WTC11 (cell line): ENCODE results near the gene C1QTNF1. TPM values are rescaled to one million over a fixed set of nuclear protein-coding genes. Genes with fewer than 3 reads are reported as not detected.

Source experiments
- ATAC-seq: fragments of 200-7000 bp; cut with Tn5 transposase; 2 replicates; pipeline ENCODE4 v1.10.0; 2021; ENCODE audit warnings: mild to moderate bottlenecking, moderate library complexity
- CTCF ChIA-PET: fragments of 300-600 bp; sonication (Branson Sonifier 250); formaldehyde crosslinking; loops from one replicate; lab custom pipeline; 2021; ENCODE audit warnings: antibody characterized with exemption; lab: Charles Lee
- POLR2A ChIA-PET: fragments of 350-600 bp; sonication (Branson Sonifier 250); formaldehyde crosslinking; loops from one replicate; lab custom pipeline; 2021; ENCODE audit warnings: antibody characterized with exemption; lab: Charles Lee
- DNase-seq: peaks from one replicate; pipeline ENCODE4 v3.0.0; 2021; ENCODE audit warnings: low spot score
- H3K27ac Mint-ChIP-seq: 2 replicates; pipeline ENCODE4 v1.8.0; 2021; ENCODE audit warnings: mixed read lengths
- H3K27me3 Mint-ChIP-seq: 2 replicates; pipeline ENCODE4 v1.8.0; 2021; ENCODE audit warnings: low read depth, mild to moderate bottlenecking, moderate library complexity, mixed read lengths
- H3K36me3 Mint-ChIP-seq: 2 replicates; pipeline ENCODE4 v1.8.0; 2021; ENCODE audit warnings: mixed read lengths
- H3K4me1 Mint-ChIP-seq: 2 replicates; pipeline ENCODE4 v1.8.0; 2022; ENCODE audit warnings: mixed read lengths
- H3K4me3 Mint-ChIP-seq: 2 replicates; pipeline ENCODE4 v1.8.0; 2021; ENCODE audit warnings: mild to moderate bottlenecking, moderate library complexity, mixed read lengths
- H3K9me3 Mint-ChIP-seq: 2 replicates; pipeline ENCODE4 v1.8.0; 2021; ENCODE audit warnings: mixed read lengths
- CBFB ChIP-seq: sonication (generic); formaldehyde crosslinking; IDR thresholded peaks from 2 replicates; pipeline ENCODE4 v1.8.1; 2022; ENCODE audit warnings: mild to moderate bottlenecking, low read depth, missing genetic modification reagents
- ELF4 ChIP-seq: sonication (generic); formaldehyde crosslinking; IDR thresholded peaks from 2 replicates; pipeline ENCODE4 v1.8.1; 2022; ENCODE audit warnings: low read depth, mild to moderate bottlenecking, moderate library complexity, missing genetic modification reagents
- ESRRA ChIP-seq: sonication (generic); formaldehyde crosslinking; IDR thresholded peaks from 2 replicates; pipeline ENCODE4 v1.8.1; 2022; ENCODE audit warnings: mild to moderate bottlenecking, missing genetic modification reagents, borderline replicate concordance
- FOXJ3 ChIP-seq: sonication (generic); formaldehyde crosslinking; IDR thresholded peaks from 2 replicates; pipeline ENCODE4 v1.9.0; 2021; ENCODE audit warnings: missing genetic modification reagents, mild to moderate bottlenecking, borderline replicate concordance
- FOXP1 ChIP-seq: sonication (generic); formaldehyde crosslinking; IDR thresholded peaks from 2 replicates; pipeline ENCODE4 v1.8.0; 2022; ENCODE audit warnings: missing genetic modification reagents, mild to moderate bottlenecking, moderate library complexity, borderline replicate concordance
- GRHL2 ChIP-seq: fragments of 250-450 bp; sonication (Bioruptor Pico); IDR thresholded peaks from 2 replicates; pipeline ENCODE4 v1.8.0; 2022; ENCODE audit warnings: mild to moderate bottlenecking, moderate library complexity; ENCODE audit not compliant: insufficient replicate concordance, severe bottlenecking
- IRF2 ChIP-seq: sonication (generic); formaldehyde crosslinking; IDR thresholded peaks from 2 replicates; pipeline ENCODE4 v1.8.0; 2022; ENCODE audit warnings: low read depth, missing genetic modification reagents, borderline replicate concordance
- MLX ChIP-seq: sonication (generic); formaldehyde crosslinking; IDR thresholded peaks from 2 replicates; pipeline ENCODE4 v1.8.1; 2023; ENCODE audit warnings: mild to moderate bottlenecking, missing genetic modification reagents, moderate library complexity
- MYBL2 ChIP-seq: sonication (generic); formaldehyde crosslinking; IDR thresholded peaks from 2 replicates; pipeline ENCODE4 v1.8.1; 2023; ENCODE audit warnings: mild to moderate bottlenecking, moderate library complexity, missing genetic modification reagents
- ZBTB21 ChIP-seq: sonication (generic); formaldehyde crosslinking; IDR thresholded peaks from 2 replicates; pipeline ENCODE4 v1.8.1; 2023; ENCODE audit warnings: mild to moderate bottlenecking, missing genetic modification reagents, borderline replicate concordance
- ZNF121 ChIP-seq: sonication (generic); formaldehyde crosslinking; IDR thresholded peaks from 2 replicates; pipeline ENCODE4 v1.8.0; 2023; ENCODE audit warnings: missing genetic modification reagents
- ZNF396 ChIP-seq: fragments of 250-450 bp; sonication (Bioruptor Pico); IDR thresholded peaks from 2 replicates; pipeline ENCODE4 v1.8.0; 2021; ENCODE audit warnings: mild to moderate bottlenecking, moderate library complexity, borderline replicate concordance
- total RNA-seq: library from RNA; stranded (reverse); gene quantifications from 3 replicates; pipeline ENCODE4 v1.2.3, GENCODE V29; 2021
- TF ChIP-seq, protein P1 (sequence below): fragments of 250-450 bp; sonication (Bioruptor Pico); IDR thresholded peaks from 2 replicates; pipeline ENCODE4 v1.9.0; 2021; ENCODE audit warnings: mild to moderate bottlenecking, borderline replicate concordance
- TF ChIP-seq, protein P2 (sequence below): sonication (generic); formaldehyde crosslinking; IDR thresholded peaks from 2 replicates; pipeline ENCODE4 v1.8.1; 2023; ENCODE audit warnings: mild to moderate bottlenecking, missing genetic modification reagents, borderline replicate concordance

C1QTNF1 gene
- total RNA-seq, 1 experiment from 2014 or later: 1.7 TPM

DNA sequence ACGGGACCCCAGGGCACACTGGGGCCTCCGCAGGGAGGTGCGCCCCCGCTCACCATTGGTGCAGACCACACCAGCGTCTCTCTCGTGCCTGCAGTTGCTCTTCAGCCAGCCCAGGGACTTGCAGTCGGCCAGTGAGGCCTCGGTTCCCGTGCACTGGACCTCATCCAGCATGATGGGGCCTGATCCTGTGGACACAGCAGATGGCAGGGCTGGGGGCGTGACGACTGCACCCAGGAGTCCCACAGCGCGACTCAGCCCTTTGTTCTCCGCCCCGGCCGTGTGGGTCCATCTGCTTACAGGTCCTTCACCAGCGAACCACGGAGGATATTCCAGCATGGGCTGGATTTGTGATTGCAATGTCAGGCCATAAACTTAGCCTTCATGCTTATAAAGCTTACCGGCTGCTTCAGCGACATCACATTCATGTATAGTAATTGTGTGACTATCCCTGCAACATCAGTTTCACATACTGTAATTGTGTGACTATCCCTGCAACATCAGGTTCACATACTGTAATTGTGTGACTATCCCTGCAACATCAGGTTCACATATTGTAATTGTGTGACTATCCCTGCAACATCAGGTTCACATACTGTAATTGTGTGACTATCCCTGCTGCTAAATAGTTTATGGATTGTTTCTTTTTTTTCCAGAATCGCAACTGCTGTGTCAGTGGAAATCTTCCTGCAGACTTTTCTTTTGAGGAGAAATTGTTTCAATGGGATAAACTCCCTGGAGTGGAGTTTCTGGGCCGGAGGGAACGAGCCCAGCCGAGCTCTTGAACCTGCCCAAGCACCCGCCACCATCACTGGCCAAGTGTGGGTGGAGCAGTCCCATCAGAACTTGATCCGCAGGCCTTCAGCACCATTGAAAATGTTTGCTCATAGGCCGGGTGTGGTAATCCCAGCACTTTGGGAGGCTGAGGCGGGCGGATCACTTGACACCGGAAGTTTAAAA is 49.1 kb upstream of the C1QTNF1 start (continued):
- TF ChIP-seq, protein P1, sequence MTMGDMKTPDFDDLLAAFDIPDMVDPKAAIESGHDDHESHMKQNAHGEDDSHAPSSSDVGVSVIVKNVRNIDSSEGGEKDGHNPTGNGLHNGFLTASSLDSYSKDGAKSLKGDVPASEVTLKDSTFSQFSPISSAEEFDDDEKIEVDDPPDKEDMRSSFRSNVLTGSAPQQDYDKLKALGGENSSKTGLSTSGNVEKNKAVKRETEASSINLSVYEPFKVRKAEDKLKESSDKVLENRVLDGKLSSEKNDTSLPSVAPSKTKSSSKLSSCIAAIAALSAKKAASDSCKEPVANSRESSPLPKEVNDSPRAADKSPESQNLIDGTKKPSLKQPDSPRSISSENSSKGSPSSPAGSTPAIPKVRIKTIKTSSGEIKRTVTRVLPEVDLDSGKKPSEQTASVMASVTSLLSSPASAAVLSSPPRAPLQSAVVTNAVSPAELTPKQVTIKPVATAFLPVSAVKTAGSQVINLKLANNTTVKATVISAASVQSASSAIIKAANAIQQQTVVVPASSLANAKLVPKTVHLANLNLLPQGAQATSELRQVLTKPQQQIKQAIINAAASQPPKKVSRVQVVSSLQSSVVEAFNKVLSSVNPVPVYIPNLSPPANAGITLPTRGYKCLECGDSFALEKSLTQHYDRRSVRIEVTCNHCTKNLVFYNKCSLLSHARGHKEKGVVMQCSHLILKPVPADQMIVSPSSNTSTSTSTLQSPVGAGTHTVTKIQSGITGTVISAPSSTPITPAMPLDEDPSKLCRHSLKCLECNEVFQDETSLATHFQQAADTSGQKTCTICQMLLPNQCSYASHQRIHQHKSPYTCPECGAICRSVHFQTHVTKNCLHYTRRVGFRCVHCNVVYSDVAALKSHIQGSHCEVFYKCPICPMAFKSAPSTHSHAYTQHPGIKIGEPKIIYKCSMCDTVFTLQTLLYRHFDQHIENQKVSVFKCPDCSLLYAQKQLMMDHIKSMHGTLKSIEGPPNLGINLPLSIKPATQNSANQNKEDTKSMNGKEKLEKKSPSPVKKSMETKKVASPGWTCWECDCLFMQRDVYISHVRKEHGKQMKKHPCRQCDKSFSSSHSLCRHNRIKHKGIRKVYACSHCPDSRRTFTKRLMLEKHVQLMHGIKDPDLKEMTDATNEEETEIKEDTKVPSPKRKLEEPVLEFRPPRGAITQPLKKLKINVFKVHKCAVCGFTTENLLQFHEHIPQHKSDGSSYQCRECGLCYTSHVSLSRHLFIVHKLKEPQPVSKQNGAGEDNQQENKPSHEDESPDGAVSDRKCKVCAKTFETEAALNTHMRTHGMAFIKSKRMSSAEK (CRISPR knock-in tag): no peak

GRCh38 chr17:78976907-78977680 is 46.9 kb upstream of the C1QTNF1 start:
- H3K9me3 Mint-ChIP-seq: no peaks in the 10 kb centered on the region
- DNase-seq: no peak
- ChIA-PET POLR2A (no interaction called here), CTCF (interaction anchor here (8.3 kb wide), 1 partner anchor 110 kb away, joined by 95 read pairs; no protein-coding TSS in a partner anchor)
- TF ChIP-seq MLX (CRISPR knock-in tag) (no peak), CBFB (CRISPR knock-in tag) (no peak), MYBL2 (CRISPR knock-in tag) (no peak), ELF4 (CRISPR knock-in tag) (no peak), ZBTB21 (CRISPR knock-in tag) (no peak), ZNF396 (no peak), ZNF121 (CRISPR knock-in tag) (no peak), ESRRA (CRISPR knock-in tag) (no peak), GRHL2 (CRISPR knock-in tag) (no peak), FOXP1 (CRISPR knock-in tag) (no peak), IRF2 (CRISPR knock-in tag) (no peak), FOXJ3 (CRISPR knock-in tag) (no peak)
- TF ChIP-seq, protein P2, sequence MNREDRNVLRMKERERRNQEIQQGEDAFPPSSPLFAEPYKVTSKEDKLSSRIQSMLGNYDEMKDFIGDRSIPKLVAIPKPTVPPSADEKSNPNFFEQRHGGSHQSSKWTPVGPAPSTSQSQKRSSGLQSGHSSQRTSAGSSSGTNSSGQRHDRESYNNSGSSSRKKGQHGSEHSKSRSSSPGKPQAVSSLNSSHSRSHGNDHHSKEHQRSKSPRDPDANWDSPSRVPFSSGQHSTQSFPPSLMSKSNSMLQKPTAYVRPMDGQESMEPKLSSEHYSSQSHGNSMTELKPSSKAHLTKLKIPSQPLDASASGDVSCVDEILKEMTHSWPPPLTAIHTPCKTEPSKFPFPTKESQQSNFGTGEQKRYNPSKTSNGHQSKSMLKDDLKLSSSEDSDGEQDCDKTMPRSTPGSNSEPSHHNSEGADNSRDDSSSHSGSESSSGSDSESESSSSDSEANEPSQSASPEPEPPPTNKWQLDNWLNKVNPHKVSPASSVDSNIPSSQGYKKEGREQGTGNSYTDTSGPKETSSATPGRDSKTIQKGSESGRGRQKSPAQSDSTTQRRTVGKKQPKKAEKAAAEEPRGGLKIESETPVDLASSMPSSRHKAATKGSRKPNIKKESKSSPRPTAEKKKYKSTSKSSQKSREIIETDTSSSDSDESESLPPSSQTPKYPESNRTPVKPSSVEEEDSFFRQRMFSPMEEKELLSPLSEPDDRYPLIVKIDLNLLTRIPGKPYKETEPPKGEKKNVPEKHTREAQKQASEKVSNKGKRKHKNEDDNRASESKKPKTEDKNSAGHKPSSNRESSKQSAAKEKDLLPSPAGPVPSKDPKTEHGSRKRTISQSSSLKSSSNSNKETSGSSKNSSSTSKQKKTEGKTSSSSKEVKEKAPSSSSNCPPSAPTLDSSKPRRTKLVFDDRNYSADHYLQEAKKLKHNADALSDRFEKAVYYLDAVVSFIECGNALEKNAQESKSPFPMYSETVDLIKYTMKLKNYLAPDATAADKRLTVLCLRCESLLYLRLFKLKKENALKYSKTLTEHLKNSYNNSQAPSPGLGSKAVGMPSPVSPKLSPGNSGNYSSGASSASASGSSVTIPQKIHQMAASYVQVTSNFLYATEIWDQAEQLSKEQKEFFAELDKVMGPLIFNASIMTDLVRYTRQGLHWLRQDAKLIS (CRISPR knock-in tag): no peak
- peaks cover 23% of the 10 kb centered on the region for H3K4me1 Mint-ChIP-seq
- H3K36me3 Mint-ChIP-seq: no peaks in the 10 kb centered on the region
- no peaks in the 10 kb centered on the region for H3K27me3 Mint-ChIP-seq
- no peak for ATAC-seq
- no peak overlapping the region for H3K27ac Mint-ChIP-seq
- no peak overlapping the region for H3K4me3 Mint-ChIP-seq
